Keratinocyte (primary cell): Measurements from ENCODE around the gene WDR77. TPM values are rescaled to one million over a fixed set of nuclear protein-coding genes. Genes with fewer than 3 reads are reported as not detected.

Experiments used
- DNase-seq: peaks from one replicate; pipeline ENCODE4 v3.0.0-alpha.2; 2011; ENCODE audit warnings: low read depth, missing footprints, low spot score
- FAIRE-seq: peaks from 2 replicates; lab custom pipeline; 2011; peaks lifted over from hg19 to GRCh38; lab: Jason Lieb, UNC
- H2AFZ ChIP-seq: 2 replicates; pipeline ENCODE4 v1.6.0; 2012; ENCODE audit warnings: low read length, control low read depth, inconsistent platforms; ENCODE audit not compliant: control insufficient read depth
- H3K27ac ChIP-seq: 2 replicates; pipeline ENCODE4 v1.5.1; 2011; ENCODE audit warnings: low read length; ENCODE audit not compliant: control insufficient read depth, insufficient read depth
- H3K27me3 ChIP-seq: 3 replicates; pipeline ENCODE4 v1.6.0; 2011; ENCODE audit warnings: low read length; ENCODE audit not compliant: control insufficient read depth, insufficient read depth; ENCODE audit errors: extremely low read depth
- H3K36me3 ChIP-seq, 2 experiments: 2 replicates in 1 of 2; 3 replicates in 1 of 2; pipeline ENCODE4 v1.5.1; 2011; ENCODE audit warnings: low read length in 2 of 2, mild to moderate bottlenecking in 1 of 2; ENCODE audit not compliant: control insufficient read depth in 2 of 2, insufficient read depth in 2 of 2; ENCODE audit errors: extremely low read depth in 1 of 2
- H3K4me1 ChIP-seq: 3 replicates; pipeline ENCODE4 v1.5.1; 2011; ENCODE audit warnings: low read length; ENCODE audit not compliant: control insufficient read depth, insufficient read depth; ENCODE audit errors: extremely low read depth
- H3K4me2 ChIP-seq: 3 replicates; pipeline ENCODE4 v1.6.0; 2011; ENCODE audit warnings: low read depth, low read length; ENCODE audit not compliant: control insufficient read depth, insufficient read depth; ENCODE audit errors: extremely low read depth
- H3K4me3 ChIP-seq, 3 experiments: fragments of 200-600 bp in 1 of 3; sonication (generic) in 1 of 3; 2 replicates in 2 of 3; 3 replicates in 1 of 3; pipeline ENCODE4 v1.5.1; 2011 to 2016; ENCODE audit warnings: low read length in 3 of 3, mild to moderate bottlenecking in 3 of 3, control low read depth in 2 of 3, inconsistent platforms in 1 of 3, low read depth in 1 of 3, mixed read lengths in 1 of 3, mixed run types in 1 of 3, moderate library complexity in 1 of 3; ENCODE audit not compliant: control insufficient read depth in 2 of 3, insufficient read depth in 2 of 3; ENCODE audit errors: extremely low read depth in 1 of 3
- H3K79me2 ChIP-seq: 2 replicates; pipeline ENCODE4 v1.6.0; 2012; ENCODE audit warnings: low read length; ENCODE audit not compliant: control insufficient read depth, insufficient read depth
- H3K9ac ChIP-seq: 3 replicates; pipeline ENCODE4 v1.6.0; 2011; ENCODE audit warnings: low read length; ENCODE audit not compliant: control insufficient read depth, insufficient read depth; ENCODE audit errors: extremely low read depth
- H3K9me1 ChIP-seq: 3 replicates; pipeline ENCODE4 v1.6.0; 2011; ENCODE audit warnings: low read length; ENCODE audit not compliant: control insufficient read depth, insufficient read depth; ENCODE audit errors: extremely low read depth
- H3K9me3 ChIP-seq: 2 replicates; pipeline ENCODE4 v1.5.1; 2012; ENCODE audit warnings: low read depth, low read length; ENCODE audit not compliant: control insufficient read depth
- H4K20me1 ChIP-seq: 3 replicates; pipeline ENCODE4 v1.6.0; 2011; ENCODE audit warnings: low read length; ENCODE audit not compliant: control insufficient read depth, insufficient read depth; ENCODE audit errors: extremely low read depth
- CTCF ChIP-seq, 3 experiments: IDR thresholded peaks in 1 of 3; conservative IDR thresholded peaks in 1 of 3; optimal IDR thresholded peaks in 1 of 3; 2 replicates in 2 of 3; 3 replicates in 1 of 3; pipeline versions ENCODE3 to v1.5.1; 2011; ENCODE audit warnings: low read length in 3 of 3, mild to moderate bottlenecking in 3 of 3, moderate library complexity in 2 of 3, control low read depth in 1 of 3, inconsistent platforms in 1 of 3; ENCODE audit not compliant: insufficient read depth in 2 of 3; ENCODE audit errors: extremely low read depth in 1 of 3
- EZH2 ChIP-seq: IDR thresholded peaks from one replicate; pipeline ENCODE4 v1.6.1; 2012; ENCODE audit warnings: inconsistent platforms, mild to moderate bottlenecking, low read length, moderate library complexity
- dilution Hi-C: fragments of 300-500 bp; cut with MboI; formaldehyde crosslinking; loops from one replicate; pipeline ENCODE4 v1.7.0; 2020; ENCODE audit warnings: low sequenced_read_pairs; ENCODE audit not compliant: extremely low pct_ligation_motif_present
- polyA plus RNA-seq, 5 experiments: library from polyadenylated mRNA; depleted of rRNA in 3 of 5; stranded (reverse) in 3 of 5; stranded (forward) in 1 of 5; unstranded in 1 of 5; fragments of >200 nt; gene quantifications; 1 replicate in 1 of 5; 2 replicates in 3 of 5; 3 replicates in 1 of 5; pipeline versions ENCODE4 v1.2.1 to v1.2.3, GENCODE V29; 2011 to 2012; ENCODE audit warnings: missing spikeins in 2 of 5, low read depth in 1 of 5, low replicate concordance in 1 of 5

Gene WDR77
- polyA plus RNA-seq, 1 donor (not counting 4 experiments of a cell fraction or from before 2014, with no cell fraction given), result 110 TPM

- no peak for TF ChIP-seq EZH2
- no peak for TF ChIP-seq CTCF (optimal IDR thresholded peaks at IDR 0.05 in 1 of 3, IDR thresholded peaks at IDR 0.05 in 1 of 3, conservative IDR thresholded peaks at IDR 0.05 in 1 of 3; ENCODE audit: extremely low read depth in 1 of 3, insufficient read depth in 2 of 3, low read length in 3 of 3)
- no peaks in the 10 kb centered on the region for H3K27me3 ChIP-seq
- no peak for FAIRE-seq
Observed at GRCh38 chr1:111404588-111404987, 44.5 kb downstream of the WDR77 start.

GRCh38 chr1:111402083-111402482 lies 47.0 kb downstream of the WDR77 start:
- dilution Hi-C loops, result no loop called here
- no peaks in the 10 kb centered on the region for H3K36me3 ChIP-seq
- FAIRE-seq (no peak), DNase-seq (no peak)
- no peaks in the 10 kb centered on the region for H4K20me1 ChIP-seq
- no peaks in the 10 kb centered on the region for H3K79me2 ChIP-seq
- H2AFZ ChIP-seq, result no peak overlapping the region
- H3K9me1 ChIP-seq, result no peaks in the 10 kb centered on the region
- no peak overlapping the region for H3K27ac ChIP-seq
- H3K4me2 ChIP-seq, result no peak overlapping the region
- no peaks in the 10 kb centered on the region for H3K4me1 ChIP-seq
- TF ChIP-seq CTCF (optimal IDR thresholded peaks at IDR 0.05 in 1 of 3, IDR thresholded peaks at IDR 0.05 in 1 of 3, conservative IDR thresholded peaks at IDR 0.05 in 1 of 3; ENCODE audit: extremely low read depth in 1 of 3, insufficient read depth in 2 of 3, low read length in 3 of 3) (no peak), EZH2 (no peak)
- no peak overlapping the region for H3K4me3 ChIP-seq
- no peaks in the 10 kb centered on the region for H3K9me3 ChIP-seq
- H3K27me3 ChIP-seq, result no peaks in the 10 kb centered on the region
- H3K9ac ChIP-seq, result no peak overlapping the region

More at GRCh38 chr1:111404588-111404987, 44.5 kb downstream of the WDR77 start:
- Histone ChIP-seq H3K9me1 (no peaks in the 10 kb centered on the region), H4K20me1 (no peaks in the 10 kb centered on the region), H3K27ac (no peak overlapping the region), H3K9ac (no peak overlapping the region), H3K4me3 (no peak overlapping the region), H2AFZ (no peak overlapping the region), H3K9me3 (no peaks in the 10 kb centered on the region), H3K36me3 (no peaks in the 10 kb centered on the region), H3K79me2 (no peaks in the 10 kb centered on the region), H3K4me1 (no peaks in the 10 kb centered on the region), H3K4me2 (no peak overlapping the region)
- dilution Hi-C loops, result no loop called here
- no peak for DNase-seq
